Common myeloid progenitor, CD34-positive (primary cell): ENCODE results near the gene FRY.
"Not testable (repeated sequence)": the region's sequence is repeated elsewhere in the genome, so short reads cannot be mapped to it uniquely, and the experiment has no call there.

Experiments
- CTCF ChIA-PET: fragments of 350-600 bp; sonication (Branson Sonifier 250); formaldehyde crosslinking; loops from one replicate; lab custom pipeline; 2021; ENCODE audit warnings: antibody characterized with exemption; lab: Charles Lee
- POLR2A ChIA-PET: fragments of 350-600 bp; sonication (Branson Sonifier 250); formaldehyde crosslinking; loops from one replicate; lab custom pipeline; 2021; ENCODE audit warnings: antibody characterized with exemption; lab: Charles Lee
- DNase-seq, 3 donors: peaks; one replicate each; pipeline versions ENCODE4 v3.0.0 to v3.0.0-alpha.2; 2013
- H3K27ac ChIP-seq, 2 experiments: 1 replicate in 1 of 2; 2 replicates in 1 of 2; pipeline ENCODE4 v1.7.0; 2013; ENCODE audit warnings: inconsistent platforms in 2 of 2, low read length in 2 of 2, mild to moderate bottlenecking in 2 of 2, low read depth in 1 of 2, moderate library complexity in 1 of 2; ENCODE audit not compliant: severe bottlenecking in 2 of 2, insufficient read depth in 1 of 2, poor library complexity in 1 of 2
- H3K27me3 ChIP-seq, 5 experiments: replicated peaks in 2 of 5; 1 replicate in 3 of 5; 2 replicates in 2 of 5; pipeline versions ENCODE4 v1.6.1 to v1.7.0; 2013; ENCODE audit warnings: low read length in 4 of 5, mild to moderate bottlenecking in 2 of 5, moderate library complexity in 2 of 5, inconsistent platforms in 1 of 5; ENCODE audit not compliant: insufficient read depth in 5 of 5, control insufficient read depth in 4 of 5
- H3K36me3 ChIP-seq, 4 experiments: 1 replicate in 2 of 4; 2 replicates in 2 of 4; pipeline versions ENCODE4 v1.6.1 to v1.7.0; 2013; ENCODE audit warnings: low read length in 3 of 4, control low read depth in 1 of 4, mild to moderate bottlenecking in 1 of 4; ENCODE audit not compliant: control insufficient read depth in 4 of 4, insufficient read depth in 4 of 4
- H3K4me1 ChIP-seq, 4 experiments: 1 replicate in 3 of 4; 2 replicates in 1 of 4; pipeline versions ENCODE4 v1.6.1 to v1.7.1; 2013; ENCODE audit warnings: low read length in 3 of 4, mild to moderate bottlenecking in 3 of 4, control low read depth in 1 of 4, inconsistent platforms in 1 of 4, moderate library complexity in 1 of 4; ENCODE audit not compliant: control insufficient read depth in 4 of 4, insufficient read depth in 4 of 4; ENCODE audit errors: control extremely low read depth in 1 of 4
- H3K4me3 ChIP-seq, 7 experiments: 1 replicate in 4 of 7; 2 replicates in 3 of 7; pipeline versions ENCODE4 v1.5.1 to v1.7.0; 2013; ENCODE audit warnings: mild to moderate bottlenecking in 7 of 7, low read length in 6 of 7, moderate library complexity in 6 of 7, inconsistent platforms in 2 of 7, low read depth in 2 of 7, control low read depth in 1 of 7; ENCODE audit not compliant: insufficient read depth in 4 of 7, control insufficient read depth in 1 of 7; ENCODE audit errors: extremely low read depth in 1 of 7
- H3K9me3 ChIP-seq, 5 experiments: 1 replicate in 4 of 5; 2 replicates in 1 of 5; pipeline versions ENCODE4 v1.6.1 to v1.7.1; 2013; ENCODE audit warnings: low read length in 4 of 5, mild to moderate bottlenecking in 2 of 5, inconsistent platforms in 1 of 5, low read depth in 1 of 5, moderate library complexity in 1 of 5; ENCODE audit not compliant: control insufficient read depth in 4 of 5, insufficient read depth in 2 of 5; ENCODE audit errors: control extremely low read depth in 1 of 5
- WGBS: methylation state at CpG from one replicate; pipeline ENCODE4 v1.1.5; 2013; ENCODE audit not compliant: insufficient coverage; 5-methylcytosine and 5-hydroxymethylcytosine counted together

Gene FRY

DNA sequence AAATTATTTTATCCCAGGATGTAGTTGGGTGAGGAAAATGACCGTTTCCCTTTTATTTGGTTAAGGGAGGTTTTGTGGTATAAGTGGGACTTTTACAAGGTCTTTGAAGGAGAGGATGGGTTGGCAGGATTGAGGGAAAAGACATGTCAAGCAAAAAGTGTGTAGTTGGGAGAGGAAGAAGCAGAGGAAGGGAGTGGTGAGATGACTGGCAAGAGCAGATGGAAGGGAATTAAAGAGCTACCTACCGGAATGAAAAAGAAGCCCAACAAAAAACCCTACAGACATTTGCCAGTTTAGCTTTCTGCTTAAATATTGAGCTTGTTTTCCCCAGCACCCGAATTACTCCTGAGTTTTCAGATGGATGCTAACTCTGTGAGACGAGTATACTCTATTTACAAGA lies 19.6 kb downstream of the FRY start:
- POLR2A ChIA-PET = no interaction called here
- CTCF ChIA-PET = interaction anchor here (0.7 to 1.9 kb wide), 7 partner anchors 9 to 58 kb away, joined by 3 to 5 read pairs (median 3); no protein-coding TSS in a partner anchor
- 76% methylated on average over 2 of the region's 4 CpGs for WGBS

DNA sequence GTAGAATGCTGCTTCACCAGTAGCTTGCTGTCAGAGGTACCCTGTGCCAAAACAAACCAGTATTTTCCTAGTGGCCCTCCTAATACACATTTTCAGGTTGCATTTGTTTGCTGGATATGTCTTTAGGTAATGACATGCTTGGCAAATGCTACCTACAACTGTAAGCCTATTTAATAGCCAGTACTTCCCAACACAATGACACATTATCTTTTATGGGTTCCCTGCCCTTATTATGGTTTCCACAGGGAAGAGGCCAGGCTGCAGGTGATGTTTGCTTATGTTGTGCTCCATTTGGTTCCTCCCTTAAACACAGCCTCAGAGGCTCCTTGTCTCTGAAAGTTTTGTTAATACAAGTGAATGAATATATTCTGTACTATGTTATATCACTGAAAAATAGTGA lies 24.7 kb downstream of the FRY start:
- peaks cover 0 to 5% (median 0%) of the 10 kb centered on the region in 4 experiments for H3K36me3 ChIP-seq
- no peaks in the 10 kb centered on the region for H3K9me3 ChIP-seq
- H3K27me3 ChIP-seq = no peaks in the 10 kb centered on the region
- POLR2A ChIA-PET = no interaction called here
- CTCF ChIA-PET = no interaction called here
- no peak overlapping the region for H3K27ac ChIP-seq
- no peak overlapping the region for H3K4me3 ChIP-seq
- H3K4me1 ChIP-seq = peaks cover 0 to 4% (median 0%) of the 10 kb centered on the region in 4 experiments
- no peak for DNase-seq

More for the DNA sequence above, 19.6 kb downstream of the FRY start:
- H3K4me3 ChIP-seq = no peak overlapping the region
- no peak overlapping the region for H3K27ac ChIP-seq
- peaks cover 0 to 5% (median 0%) of the 10 kb centered on the region in 4 experiments for H3K36me3 ChIP-seq
- H3K9me3 ChIP-seq = no peaks in the 10 kb centered on the region
- no peaks in the 10 kb centered on the region for H3K27me3 ChIP-seq
- DNase-seq = no peak
- H3K4me1 ChIP-seq = peaks cover 14 to 31% (median 23%) of the 10 kb centered on the region in 4 experiments

DNA sequence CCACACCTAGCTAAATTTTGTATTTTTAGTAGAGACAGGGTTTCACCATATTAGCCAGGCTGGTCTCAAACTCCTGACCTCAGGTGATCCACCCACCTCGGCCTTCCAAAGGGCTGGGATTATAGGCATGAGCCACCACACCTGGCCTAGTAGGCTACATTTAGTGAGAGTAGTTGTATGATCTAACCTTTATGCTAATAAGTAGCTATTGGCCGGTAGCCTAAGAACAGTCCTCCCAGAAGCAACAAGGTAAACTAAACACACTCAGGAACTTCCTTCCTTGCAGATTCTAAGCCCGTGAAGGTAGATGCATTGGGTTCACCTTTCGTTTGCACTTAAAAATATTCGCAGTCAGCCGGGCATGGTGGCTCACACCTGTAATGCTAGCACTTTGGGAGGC lies 25.8 kb downstream of the FRY start:
- H3K27ac ChIP-seq, H3K36me3 ChIP-seq, H3K4me3 ChIP-seq, DNase-seq, POLR2A ChIA-PET, H3K27me3 ChIP-seq, CTCF ChIA-PET, H3K9me3 ChIP-seq: not testable (repeated sequence)
- 100% methylated on average over 5 of the region's 6 CpGs for WGBS
- peaks cover 0 to 10% (median 0%) of the 10 kb centered on the region in 4 experiments for H3K4me1 ChIP-seq

DNA sequence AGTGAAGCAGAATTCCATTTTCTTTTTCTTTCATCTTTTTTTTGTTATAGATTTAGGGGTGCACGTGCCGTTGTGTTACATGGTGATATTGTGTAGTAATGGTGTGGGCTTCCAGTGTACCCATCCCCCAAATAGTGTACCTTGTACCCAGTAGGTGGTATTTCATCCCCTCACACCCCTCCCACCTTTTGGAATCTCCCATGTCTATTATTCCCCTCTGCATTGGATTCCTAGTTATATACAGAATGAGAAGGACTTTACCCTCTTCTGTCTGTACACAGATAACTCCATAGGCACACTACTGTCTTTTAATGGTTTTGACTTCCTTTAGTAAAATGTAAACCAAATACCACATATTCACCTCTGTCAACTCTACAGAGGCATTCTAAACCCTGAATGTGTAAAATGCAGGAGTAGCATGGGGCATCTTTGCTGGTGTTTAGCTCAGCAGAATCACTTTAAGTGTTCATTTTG lies 28.0 kb downstream of the FRY start:
- DNase-seq = no peak
- CTCF ChIA-PET = interaction anchor here (1.8 kb wide), 1 partner anchor 8 kb away, joined by 5 read pairs; no protein-coding TSS in a partner anchor
- H3K27ac ChIP-seq = no peak overlapping the region

DNA sequence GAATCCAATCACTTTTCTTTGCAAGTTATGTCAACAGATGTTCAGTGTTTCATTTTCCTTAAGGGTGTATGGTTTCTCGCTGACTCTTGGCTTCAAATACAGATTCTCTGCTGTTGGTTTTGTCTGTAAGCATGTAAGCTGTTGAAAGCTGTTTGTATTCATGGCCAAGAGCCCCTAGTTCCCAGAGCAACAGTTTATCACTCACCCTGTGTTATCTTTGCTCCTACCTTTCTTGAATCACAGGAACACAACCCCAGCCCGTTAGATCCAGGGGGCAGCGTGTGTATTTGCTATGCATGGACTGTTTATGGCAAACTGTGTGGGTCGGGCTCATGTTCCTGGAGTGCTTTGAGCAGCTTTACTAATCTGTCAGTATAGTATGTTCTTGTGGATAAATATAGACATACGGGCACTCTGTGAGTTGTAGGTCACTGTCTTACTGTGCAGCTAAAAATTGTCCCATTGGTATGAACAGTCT lies 28.9 kb downstream of the FRY start:
- Histone ChIP-seq H3K27me3 (no peaks in the 10 kb centered on the region), H3K36me3 (peaks cover 0 to 2% (median 0%) of the 10 kb centered on the region in 4 experiments), H3K4me3 (no peak overlapping the region), H3K4me1 (peaks cover 0 to 13% (median 0%) of the 10 kb centered on the region in 4 experiments), H3K27ac (no peak overlapping the region), H3K9me3 (no peaks in the 10 kb centered on the region)
- CTCF ChIA-PET = interaction anchor here (0.9 to 1.8 kb wide), 5 partner anchors 9 to 151 kb away, joined by 3 to 5 read pairs (median 3); no protein-coding TSS in a partner anchor
- WGBS = 80% methylated on average over 4 of the region's 5 CpGs
- no peak for DNase-seq
- POLR2A ChIA-PET = no interaction called here

More for the DNA sequence above, 28.0 kb downstream of the FRY start:
- no CpG with 5 or more reads among the region's 2 CpGs for WGBS
- H3K27me3 ChIP-seq = no peaks in the 10 kb centered on the region
- H3K4me3 ChIP-seq = no peak overlapping the region
- POLR2A ChIA-PET = no interaction called here
- peaks cover 0 to 13% (median 0%) of the 10 kb centered on the region in 4 experiments for H3K4me1 ChIP-seq
- H3K9me3 ChIP-seq = no peaks in the 10 kb centered on the region
- peaks cover 0 to 5% (median 0%) of the 10 kb centered on the region in 4 experiments for H3K36me3 ChIP-seq

DNA sequence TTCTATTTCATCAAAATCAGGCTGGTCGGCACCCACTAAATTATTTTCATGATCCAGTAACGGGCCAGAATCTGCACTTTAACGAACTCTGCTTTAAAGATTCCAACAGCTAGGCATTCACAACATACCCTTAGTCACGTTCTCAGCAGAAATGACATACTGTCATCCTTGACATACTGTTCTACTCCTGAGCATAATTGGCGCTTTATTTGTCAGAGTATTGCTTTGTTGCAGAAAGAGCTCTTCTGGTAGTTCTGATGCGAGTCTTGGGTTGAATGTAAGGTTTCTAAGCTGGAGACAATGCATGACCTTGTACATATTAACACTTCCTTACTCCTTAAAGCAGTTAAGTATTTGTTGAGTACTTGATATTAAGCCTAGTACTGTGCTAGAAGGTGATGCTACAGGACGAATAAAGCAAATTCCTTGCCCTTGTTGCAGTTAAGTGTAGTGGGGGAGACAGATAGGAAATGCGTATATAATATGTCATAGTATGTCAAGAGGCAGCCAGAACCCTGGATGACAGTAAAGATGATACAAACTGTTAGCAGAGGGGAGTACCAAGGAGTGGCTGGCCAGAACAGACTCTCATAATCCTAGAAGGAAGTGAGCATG lies 32.2 kb downstream of the FRY start:
- CTCF ChIA-PET = interaction anchor here (1.0 to 1.3 kb wide), 3 partner anchors 10 to 48 kb away, joined by 3 to 6 read pairs (median 3); no protein-coding TSS in a partner anchor
- H3K36me3 ChIP-seq = no peaks in the 10 kb centered on the region
- POLR2A ChIA-PET = no interaction called here
- no peaks in the 10 kb centered on the region for H3K27me3 ChIP-seq
- H3K27ac ChIP-seq = no peak overlapping the region
- peaks cover 0 to 13% (median 0%) of the 10 kb centered on the region in 4 experiments for H3K4me1 ChIP-seq
- 100% methylated on average over 7 of the region's 8 CpGs for WGBS
- no peaks in the 10 kb centered on the region for H3K9me3 ChIP-seq
- H3K4me3 ChIP-seq = no peak overlapping the region
- no peak for DNase-seq
